ENCODE results near the gene HDAC4. TPM values are rescaled to one million over a fixed set of nuclear protein-coding genes. Genes with fewer than 3 reads are reported as not detected.

HDAC4 gene
- total RNA-seq, 1 donor, result 28.3 TPM

- no peak for DNase-seq (ENCODE audit: low read depth)
- no peak for TF ChIP-seq CTCF (IDR thresholded peaks at IDR 0.05; ENCODE audit: insufficient read depth, low read length)
- no peak overlapping the region for H3K4me3 ChIP-seq (ENCODE audit: low read depth, low read length)
These were observed 151.8 kb downstream of the HDAC4 start for GRCh38 chr2:239249048-239249447.

- H3K4me3 ChIP-seq (ENCODE audit: low read depth, low read length), result no peak overlapping the region
- TF ChIP-seq CTCF (IDR thresholded peaks at IDR 0.05; ENCODE audit: insufficient read depth, low read length), result no peak
- no peak for DNase-seq (ENCODE audit: low read depth)
These were observed 153.2 kb downstream of the HDAC4 start for GRCh38 chr2:239247401-239248245.

GRCh38 chr2:239246723-239247122 is 154.1 kb downstream of the HDAC4 start:
- H3K4me3 ChIP-seq (ENCODE audit: low read depth, low read length), result no peak overlapping the region
- TF ChIP-seq CTCF (IDR thresholded peaks at IDR 0.05; ENCODE audit: insufficient read depth, low read length), result no peak
- DNase-seq (ENCODE audit: low read depth), result no peak

DNA sequence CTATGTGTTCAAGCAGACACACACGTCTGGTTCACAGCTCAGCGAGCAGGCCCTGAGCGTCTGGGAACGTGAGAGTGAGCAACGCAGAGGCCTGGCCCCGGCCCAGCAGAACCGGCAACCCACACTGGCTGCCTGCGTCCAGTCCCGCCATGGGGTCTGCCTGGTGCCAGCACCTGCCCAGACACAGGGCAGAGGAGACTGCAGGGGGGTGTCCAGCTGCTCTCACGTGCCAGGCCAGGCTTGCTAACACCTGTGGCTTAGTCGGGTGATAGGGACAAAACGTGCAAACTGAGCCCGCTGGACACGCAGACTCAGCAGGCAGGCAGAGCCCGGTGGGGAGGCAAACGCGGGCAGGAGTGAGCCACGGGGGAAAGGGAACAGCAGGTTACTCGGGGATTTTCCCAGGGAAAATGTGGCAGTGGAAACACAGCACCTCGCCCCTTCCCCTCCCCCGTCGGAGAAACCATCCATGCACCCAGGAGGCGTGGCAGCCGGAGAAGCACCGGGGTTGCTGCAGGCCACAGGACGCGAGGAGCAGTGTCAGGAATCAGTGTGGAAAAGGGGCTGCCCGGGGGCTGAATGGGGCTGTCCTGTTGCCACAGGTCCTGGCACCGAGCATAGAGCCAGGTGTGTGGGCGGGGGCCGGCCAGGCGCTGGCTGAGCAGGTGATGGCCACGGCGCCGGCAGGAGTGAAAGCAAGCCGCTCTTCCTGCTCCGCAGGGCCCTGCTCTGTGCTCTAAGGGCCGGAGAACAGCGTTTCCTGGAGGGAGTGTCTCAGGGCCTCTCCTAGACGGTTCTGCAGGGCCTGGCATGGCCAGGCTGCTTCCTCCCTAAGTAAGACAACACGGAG is 154.7 kb downstream of the HDAC4 start:
- no peak overlapping the region for H3K4me3 ChIP-seq (ENCODE audit: low read depth, low read length)
- no peak for DNase-seq (ENCODE audit: low read depth)
- no peak for TF ChIP-seq CTCF (IDR thresholded peaks at IDR 0.05; ENCODE audit: insufficient read depth, low read length)

GRCh38 chr2:239245107-239245506 is 155.7 kb downstream of the HDAC4 start:
- TF ChIP-seq CTCF (IDR thresholded peaks at IDR 0.05; ENCODE audit: insufficient read depth, low read length), result no peak
- H3K4me3 ChIP-seq (ENCODE audit: low read depth, low read length), result no peak overlapping the region
- no peak for DNase-seq (ENCODE audit: low read depth)

DNA sequence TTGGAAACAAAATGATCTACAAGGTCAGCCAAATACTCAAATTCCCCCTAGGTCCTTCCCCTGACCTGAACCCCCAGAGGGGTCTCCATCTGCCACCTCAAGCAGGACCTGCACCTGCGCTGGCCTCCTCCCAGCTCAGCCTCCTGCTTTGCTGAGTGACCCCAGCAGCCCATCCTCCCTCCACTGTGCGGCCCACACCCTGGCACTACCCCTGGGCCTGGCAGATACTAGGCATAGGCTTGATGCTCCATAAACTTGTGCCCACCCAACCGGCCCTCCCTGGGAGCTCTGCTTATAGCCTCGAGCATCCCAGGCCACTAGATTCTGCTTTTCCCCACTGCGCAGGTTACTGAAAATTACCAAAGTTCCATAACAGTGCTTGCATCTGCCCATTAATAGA is 156.2 kb downstream of the HDAC4 start:
- TF ChIP-seq CTCF (IDR thresholded peaks at IDR 0.05; ENCODE audit: insufficient read depth, low read length), result no peak
- DNase-seq (ENCODE audit: low read depth), result no peak
- no peak overlapping the region for H3K4me3 ChIP-seq (ENCODE audit: low read depth, low read length)

Data from fibroblast of the aortic adventitia (primary cell).